ES-I3 (cell line): ENCODE measurements around the gene CHST4.
A peak's percentile ranks its signal among the peaks of the same experiment; 100 is the strongest.
"Not testable (repeated sequence)": the region's sequence is repeated elsewhere in the genome, so short reads cannot be mapped to it uniquely, and the experiment has no call there.

Experiments
- H3K36me3 ChIP-seq: 2 replicates; pipeline ENCODE4 v1.6.1; 2013; ENCODE audit warnings: mild to moderate bottlenecking, low read length, control low read depth, moderate library complexity; ENCODE audit not compliant: insufficient read depth
- H3K4me1 ChIP-seq: 2 replicates; pipeline ENCODE4 v1.6.1; 2013; ENCODE audit warnings: mild to moderate bottlenecking, control low read depth, low read length; ENCODE audit not compliant: insufficient read depth
- H3K9ac ChIP-seq: 2 replicates; pipeline ENCODE4 v1.6.1; 2013; ENCODE audit warnings: low read depth, mild to moderate bottlenecking, low read length, moderate library complexity
- H3K9me3 ChIP-seq: 2 replicates; pipeline ENCODE4 v1.6.1; 2013; ENCODE audit warnings: mild to moderate bottlenecking, low read length, moderate library complexity; ENCODE audit not compliant: control insufficient read depth, insufficient read depth

Gene CHST4

GRCh38 chr16:71547168-71547567 lies 20.9 kb downstream of the CHST4 start:
- Histone ChIP-seq H3K36me3 (no peaks in the 10 kb centered on the region), H3K4me1 (no peaks in the 10 kb centered on the region), H3K9ac (no peak overlapping the region), H3K9me3 (no peaks in the 10 kb centered on the region)

DNA sequence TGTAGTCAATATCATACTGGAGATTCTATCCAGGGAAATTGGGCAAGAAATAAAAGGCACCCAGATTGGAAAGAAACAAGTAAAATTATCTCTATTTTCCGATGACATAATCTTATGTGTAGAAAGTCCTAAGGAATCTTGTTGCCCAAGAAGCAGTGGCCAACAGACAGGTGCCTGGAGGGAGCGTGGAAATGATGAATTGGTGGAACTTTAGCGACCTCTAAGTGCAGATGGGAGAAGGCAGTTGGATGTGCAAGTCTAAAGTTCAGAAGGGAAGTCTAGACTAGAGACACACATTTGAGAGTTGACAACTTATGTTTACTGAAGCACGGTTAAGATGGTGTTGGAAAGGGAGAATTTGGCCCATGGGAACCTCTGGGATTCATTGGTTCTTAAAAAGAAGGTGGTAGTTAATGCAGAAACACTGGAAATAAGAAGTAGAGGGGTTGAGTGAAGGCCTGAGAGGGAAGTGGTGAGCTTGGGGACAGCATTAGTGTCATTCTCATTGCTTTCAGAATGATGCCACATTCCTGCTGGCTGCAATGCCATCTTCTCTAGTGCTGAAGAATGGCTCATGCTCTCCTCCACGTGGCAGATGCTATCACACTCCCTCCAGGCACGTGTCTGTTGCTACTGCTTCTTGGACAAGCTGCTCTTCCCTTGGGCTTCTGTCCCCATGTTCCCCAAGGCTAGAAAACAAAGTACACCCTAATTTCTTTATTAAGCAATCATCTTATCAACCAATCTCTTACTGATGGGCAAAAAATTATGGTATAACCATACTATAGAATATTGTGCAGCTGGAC lies 26.7 kb downstream of the CHST4 start:
- H3K9ac ChIP-seq, result no peak overlapping the region
- no peaks in the 10 kb centered on the region for H3K9me3 ChIP-seq
- H3K4me1 ChIP-seq, result no peaks in the 10 kb centered on the region

GRCh38 chr16:71555230-71555891 lies 29.1 kb downstream of the CHST4 start:
- Histone ChIP-seq H3K36me3 (no peaks in the 10 kb centered on the region), H3K9ac (no peak overlapping the region), H3K9me3 (no peaks in the 10 kb centered on the region), H3K4me1 (no peaks in the 10 kb centered on the region)

More for the DNA sequence above, 26.7 kb downstream of the CHST4 start:
- H3K36me3 ChIP-seq, result no peaks in the 10 kb centered on the region

DNA sequence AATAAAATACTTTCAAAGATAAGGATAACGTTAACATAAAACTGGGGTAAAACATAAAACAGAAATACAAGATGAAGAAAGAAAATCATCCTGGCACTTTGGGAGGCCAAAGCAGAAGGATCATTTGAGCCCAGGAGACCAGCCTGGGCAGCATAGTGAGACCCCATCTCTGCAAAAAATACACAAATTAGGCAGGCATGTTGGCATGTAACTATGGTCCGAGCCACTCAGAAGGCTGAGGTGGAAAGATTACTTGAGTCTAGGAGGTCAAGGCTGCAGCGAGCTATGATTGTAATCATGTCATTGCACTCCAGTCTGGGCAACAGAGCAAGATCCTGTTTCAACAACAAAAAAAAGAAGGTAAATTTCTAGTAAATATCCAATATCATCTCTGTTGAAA lies 31.1 kb downstream of the CHST4 start:
- no peaks in the 10 kb centered on the region for H3K36me3 ChIP-seq
- no peak overlapping the region for H3K9ac ChIP-seq
- H3K9me3 ChIP-seq, result no peaks in the 10 kb centered on the region
- H3K4me1 ChIP-seq, result no peaks in the 10 kb centered on the region

GRCh38 chr16:71557954-71558582 lies 31.8 kb downstream of the CHST4 start:
- no peaks in the 10 kb centered on the region for H3K9me3 ChIP-seq

DNA sequence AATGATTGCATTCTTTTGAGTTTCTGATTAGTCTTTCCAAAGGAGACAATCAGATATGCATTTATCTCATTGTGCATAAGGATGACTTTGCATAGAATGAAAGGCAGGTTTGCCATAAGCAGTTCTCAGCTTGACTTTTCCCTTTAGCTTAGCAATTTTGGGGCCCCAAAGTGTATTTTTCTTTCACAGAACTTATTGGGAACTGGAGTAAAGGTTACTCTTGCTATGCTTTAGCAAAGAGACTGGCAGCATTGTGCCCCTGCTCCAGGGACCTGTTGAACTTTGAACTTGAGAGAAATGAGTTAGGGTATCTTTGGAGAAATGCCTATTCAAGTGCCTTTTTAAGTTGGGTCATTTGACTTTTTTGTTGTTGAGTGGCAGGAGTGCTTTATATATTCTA lies 33.6 kb downstream of the CHST4 start:
- Histone ChIP-seq H3K9ac (no peak overlapping the region), H3K36me3 (no peaks in the 10 kb centered on the region), H3K9me3 (no peaks in the 10 kb centered on the region), H3K4me1 (no peaks in the 10 kb centered on the region)

More at GRCh38 chr16:71557954-71558582, 31.8 kb downstream of the CHST4 start:
- no peaks in the 10 kb centered on the region for H3K36me3 ChIP-seq
- no peaks in the 10 kb centered on the region for H3K4me1 ChIP-seq
- H3K9ac ChIP-seq, result no peak overlapping the region

DNA sequence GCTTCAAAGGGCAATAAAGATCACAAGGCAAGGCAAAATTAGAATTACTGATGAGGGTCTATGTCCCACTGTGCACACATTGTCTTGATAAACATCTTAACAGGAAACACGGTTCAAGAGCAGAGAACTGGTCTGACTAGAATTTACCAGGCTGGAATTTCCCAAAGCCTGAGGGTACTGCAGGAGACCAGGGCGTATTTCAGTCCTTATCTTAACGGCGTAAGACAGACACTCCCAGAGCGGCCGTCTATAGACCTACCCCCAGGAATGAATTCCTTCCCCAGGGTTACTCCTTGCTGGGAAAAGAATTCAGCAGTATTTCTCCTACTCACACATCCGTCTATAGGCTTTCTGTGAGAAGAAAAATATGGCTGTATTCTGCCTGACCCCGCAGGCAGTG lies 35.7 kb downstream of the CHST4 start:
- H3K9me3 ChIP-seq, H3K4me1 ChIP-seq, H3K36me3 ChIP-seq, H3K9ac ChIP-seq: not testable (repeated sequence)

DNA sequence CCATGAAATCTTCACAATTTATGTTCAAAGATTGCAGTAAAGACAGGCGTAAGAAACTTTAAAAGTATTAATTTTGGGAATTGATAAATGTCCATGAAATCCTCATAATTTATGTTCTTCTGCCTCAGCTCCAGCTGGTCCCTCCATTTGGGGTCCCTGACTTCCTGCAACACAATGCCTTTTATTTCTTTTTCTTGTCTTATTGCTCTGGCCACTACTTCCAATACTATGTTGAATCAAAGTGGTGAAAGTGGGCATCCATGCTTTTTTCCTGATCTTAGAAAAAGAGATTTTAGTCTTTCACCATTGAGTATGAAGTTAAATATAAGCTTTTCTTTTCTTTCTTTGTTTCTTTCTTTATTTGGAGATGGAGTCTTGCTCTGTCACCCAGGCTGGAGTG lies 36.3 kb downstream of the CHST4 start:
- H3K9ac ChIP-seq, result no peak overlapping the region
- no peaks in the 10 kb centered on the region for H3K36me3 ChIP-seq
- no peaks in the 10 kb centered on the region; the same call in 1 of the 2 replicates for H3K4me1 ChIP-seq
- no peaks in the 10 kb centered on the region for H3K9me3 ChIP-seq

GRCh38 chr16:71564335-71564967 lies 38.2 kb downstream of the CHST4 start:
- Histone ChIP-seq H3K36me3 (no peaks in the 10 kb centered on the region), H3K4me1 (no peaks in the 10 kb centered on the region; the same call in 1 of the 2 replicates), H3K9me3 (no peaks in the 10 kb centered on the region), H3K9ac (peak overlapping the region; percentile 48; the same call in 1 of the 2 replicates)

GRCh38 chr16:71565812-71566700 lies 39.8 kb downstream of the CHST4 start:
- H3K9me3 ChIP-seq, result no peaks in the 10 kb centered on the region
- H3K36me3 ChIP-seq, result no peaks in the 10 kb centered on the region
- H3K9ac ChIP-seq, result peak overlapping the region; percentile 48; the same call in 1 of the 2 replicates
- no peaks in the 10 kb centered on the region; the same call in 1 of the 2 replicates for H3K4me1 ChIP-seq

DNA sequence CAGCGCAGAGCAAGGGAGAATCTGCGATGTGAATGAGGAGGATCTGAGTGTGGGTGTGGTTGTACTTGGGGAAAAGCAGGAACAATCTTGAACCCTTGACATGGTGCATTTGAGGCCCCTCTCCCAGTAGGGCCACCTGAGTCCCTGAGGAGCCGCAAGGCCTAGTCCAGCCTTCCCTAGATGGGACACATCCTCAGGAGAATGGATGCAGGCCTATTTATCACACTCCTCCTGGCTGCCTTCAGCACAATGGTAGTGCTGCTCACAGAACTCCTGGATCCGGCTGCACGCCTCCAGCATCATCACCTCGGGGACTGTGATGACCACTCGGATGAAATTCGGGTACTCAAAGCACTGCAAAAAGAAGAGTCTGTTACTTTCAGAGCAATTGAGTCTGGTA lies 41.7 kb downstream of the CHST4 start:
- H3K4me1 ChIP-seq, result no peaks in the 10 kb centered on the region; the same call in 1 of the 2 replicates
- H3K9ac ChIP-seq, result no peak overlapping the region
- no peaks in the 10 kb centered on the region for H3K36me3 ChIP-seq
- no peaks in the 10 kb centered on the region for H3K9me3 ChIP-seq

DNA sequence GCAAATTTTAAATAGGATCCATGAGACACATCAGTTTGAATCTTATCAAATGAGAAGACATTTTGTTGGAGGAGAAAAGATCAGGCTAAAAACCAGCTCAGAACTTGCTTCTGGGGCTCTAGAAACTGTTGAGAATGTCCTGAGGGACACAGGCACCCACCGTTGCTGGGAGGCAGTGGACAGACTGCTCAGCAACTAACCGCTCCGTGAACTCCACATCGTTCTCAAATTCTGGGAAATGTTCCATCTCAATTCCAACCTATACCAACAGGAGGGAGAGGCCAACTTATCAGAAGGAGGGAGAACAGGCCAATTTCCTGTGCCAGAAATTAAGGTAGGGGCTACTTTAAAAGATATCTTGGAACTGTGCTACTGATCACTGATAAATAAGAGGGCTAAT lies 42.3 kb downstream of the CHST4 start:
- Histone ChIP-seq H3K36me3 (no peaks in the 10 kb centered on the region), H3K9me3 (no peaks in the 10 kb centered on the region), H3K4me1 (no peaks in the 10 kb centered on the region; the same call in 1 of the 2 replicates), H3K9ac (no peak overlapping the region)

DNA sequence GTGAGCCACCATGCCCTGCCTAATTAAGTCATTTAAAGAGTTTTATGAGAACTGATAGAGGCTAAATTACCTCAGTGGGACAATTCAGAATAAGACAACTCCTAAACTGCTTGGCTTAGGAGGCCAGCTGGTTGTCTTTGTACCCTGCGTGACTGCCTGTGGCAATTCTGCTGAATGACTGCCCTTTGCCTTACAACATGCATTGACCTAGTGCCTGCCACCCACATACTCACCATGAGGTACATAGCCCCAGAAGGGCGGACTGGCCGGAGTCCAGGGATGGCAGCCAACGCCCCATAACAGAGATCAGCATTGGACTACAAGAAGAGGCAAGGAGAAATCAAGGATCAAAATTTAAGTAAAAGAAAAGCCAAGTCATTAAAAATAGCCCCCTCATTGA lies 43.4 kb downstream of the CHST4 start:
- Histone ChIP-seq H3K4me1 (no peaks in the 10 kb centered on the region; the same call in 1 of the 2 replicates), H3K9ac (no peak overlapping the region), H3K9me3 (no peaks in the 10 kb centered on the region), H3K36me3 (no peaks in the 10 kb centered on the region)
